B cell (primary cell): Measurements from ENCODE around the gene UPK3A. TPM values are rescaled to one million over a fixed set of nuclear protein-coding genes. Genes with fewer than 3 reads are reported as not detected.

ENCODE experiments used
- ATAC-seq: fragments of 200-7000 bp; cut with Tn5 transposase; one replicate; pipeline ENCODE4 v1.10.0; 2021; ENCODE audit warnings: low read depth, mild to moderate bottlenecking, moderate number of reproducible peaks, moderate library complexity
- CTCF ChIA-PET: fragments of 350-600 bp; sonication (Branson Sonifier 250); formaldehyde crosslinking; loops from one replicate; lab custom pipeline; 2021; ENCODE audit warnings: antibody characterized with exemption, inconsistent platforms; lab: Charles Lee
- POLR2A ChIA-PET: fragments of 350-600 bp; sonication (Branson Sonifier 250); formaldehyde crosslinking; loops from one replicate; lab custom pipeline; 2021; ENCODE audit warnings: antibody characterized with exemption; lab: Charles Lee
- DNase-seq: peaks from one replicate; pipeline ENCODE4 v3.0.0; 2013
- H2AFZ ChIP-seq: 2 replicates; pipeline ENCODE4 v1.6.1; 2012; ENCODE audit warnings: mild to moderate bottlenecking, low read depth, low read length; ENCODE audit not compliant: insufficient read depth, poor library complexity, severe bottlenecking
- H3K27ac ChIP-seq, 2 donors: 1 replicate in 1 of 2; 2 replicates in 1 of 2; pipeline ENCODE4 v1.5.1; 2012 to 2013; ENCODE audit warnings: low read length in 2 of 2, mild to moderate bottlenecking in 2 of 2, moderate library complexity in 1 of 2
- H3K27me3 ChIP-seq, 4 experiments: fragments of 200-600 bp in 1 of 4; sonication (generic) in 1 of 4; replicated peaks in 1 of 4; 1 replicate in 2 of 4; 2 replicates in 2 of 4; pipeline versions ENCODE4 v1.6.1 to v1.7.0; 2013 to 2016; ENCODE audit warnings: low read length in 3 of 4, mild to moderate bottlenecking in 2 of 4, mixed read lengths in 1 of 4, moderate library complexity in 1 of 4; ENCODE audit not compliant: insufficient read depth in 4 of 4, control insufficient read depth in 3 of 4; ENCODE audit errors: control extremely low read depth in 1 of 4
- H3K36me3 ChIP-seq, 2 experiments: replicated peaks in 1 of 2; 1 replicate in 1 of 2; 2 replicates in 1 of 2; pipeline versions ENCODE4 v1.6.1 to v1.7.1; 2013; ENCODE audit warnings: low read length in 1 of 2; ENCODE audit not compliant: insufficient read depth in 2 of 2, control insufficient read depth in 1 of 2; ENCODE audit errors: control extremely low read depth in 1 of 2, extremely low read depth in 1 of 2
- H3K4me1 ChIP-seq, 2 donors: fragments of 200-600 bp in 1 of 2; sonication (generic) in 1 of 2; 1 replicate in 1 of 2; 2 replicates in 1 of 2; pipeline versions ENCODE4 v1.5.1 to v1.6.1; 2013 to 2017; ENCODE audit warnings: low read length in 2 of 2; ENCODE audit not compliant: control insufficient read depth in 2 of 2, insufficient read depth in 2 of 2
- H3K4me2 ChIP-seq: replicated peaks from 2 replicates; pipeline ENCODE3; 2012; ENCODE audit warnings: mild to moderate bottlenecking, low read depth, low read length; ENCODE audit not compliant: poor library complexity, severe bottlenecking
- H3K4me3 ChIP-seq, 5 experiments: fragments of 200-600 bp in 1 of 5; sonication (generic) in 1 of 5; 1 replicate in 3 of 5; 2 replicates in 2 of 5; pipeline versions ENCODE4 v1.5.1 to v1.7.0; 2011 to 2016; ENCODE audit warnings: low read length in 4 of 5, mild to moderate bottlenecking in 4 of 5, low read depth in 2 of 5, control low read depth in 1 of 5, moderate library complexity in 1 of 5; ENCODE audit not compliant: insufficient read depth in 1 of 5; ENCODE audit errors: control extremely low read depth in 1 of 5, extremely low read depth in 1 of 5
- H3K79me2 ChIP-seq: fragments of 200-600 bp; sonication (generic); one replicate; pipeline ENCODE4 v1.6.0; 2016; ENCODE audit warnings: low read length; ENCODE audit not compliant: control insufficient read depth, insufficient read depth
- H3K9ac ChIP-seq: fragments of 200-600 bp; sonication (generic); 2 replicates; pipeline ENCODE4 v1.6.1; 2017; ENCODE audit warnings: mild to moderate bottlenecking, low read length, moderate library complexity
- H3K9me3 ChIP-seq, 3 donors: one replicate each; pipeline versions ENCODE4 v1.6.1 to v1.7.1; 2013; ENCODE audit warnings: low read length in 2 of 3; ENCODE audit not compliant: control insufficient read depth in 2 of 3, insufficient read depth in 1 of 3; ENCODE audit errors: control extremely low read depth in 1 of 3
- H4K20me1 ChIP-seq: 2 replicates; pipeline ENCODE4 v1.6.0; 2012; ENCODE audit warnings: mild to moderate bottlenecking, low read length; ENCODE audit not compliant: insufficient read depth, control insufficient read depth, poor library complexity, severe bottlenecking
- H3K27ac Mint-ChIP-seq: one replicate; pipeline ENCODE4 v1.8.0; 2021; ENCODE audit warnings: mixed read lengths
- H3K27me3 Mint-ChIP-seq: one replicate; pipeline ENCODE4 v1.8.0; 2021; ENCODE audit warnings: mixed read lengths
- H3K4me1 Mint-ChIP-seq: one replicate; pipeline ENCODE4 v1.8.0; 2021; ENCODE audit warnings: mixed read lengths
- H3K4me3 Mint-ChIP-seq: one replicate; pipeline ENCODE4 v1.8.0; 2021; ENCODE audit warnings: mixed read lengths
- H3K9me3 Mint-ChIP-seq: one replicate; pipeline ENCODE4 v1.8.0; 2022; ENCODE audit warnings: mixed read lengths; ENCODE audit not compliant: insufficient read depth
- CTCF ChIP-seq: fragments of 200-600 bp; IDR thresholded peaks from one replicate; pipeline ENCODE4 v1.8.0; 2022; ENCODE audit warnings: antibody characterized with exemption, mild to moderate bottlenecking
- EZH2 ChIP-seq: IDR thresholded peaks from 2 replicates; pipeline ENCODE4 v1.6.1; 2012; ENCODE audit warnings: borderline replicate concordance, low read depth, mild to moderate bottlenecking, moderate library complexity, low read length; ENCODE audit not compliant: insufficient read depth, poor library complexity, severe bottlenecking
- WGBS: methylation state at CpG from one replicate; pipeline ENCODE4 v1.1.5; 2013; ENCODE audit warnings: missing lambda C conversion rate; ENCODE audit not compliant: insufficient coverage; 5-methylcytosine and 5-hydroxymethylcytosine counted together
- intact Hi-C: fragments of 100-400 bp; cut with micrococcal nuclease; formaldehyde crosslinking; loops from one replicate; pipeline ENCODE4 v1.10.0; 2022
- polyA plus RNA-seq: library from polyadenylated mRNA; depleted of rRNA; stranded (reverse); fragments of >200 nt; gene quantifications from 2 replicates; pipeline ENCODE4 v1.2.3, GENCODE V29; 2012
- total RNA-seq, 2 donors: library from RNA; stranded (reverse); fragments of 120-200 nt in 1 of 2; gene quantifications; 1 replicate in 1 of 2; 2 replicates in 1 of 2; pipeline versions ENCODE4 v1.2.3 to v1.2.4, GENCODE V29; 2013 to 2022

The UPK3A gene
- total and polyA plus RNA-seq, 2 donors (not counting 1 experiment from before 2014, with no cell fraction given) = not detected

GRCh38 chr22:45292731-45293442 is 8.1 kb downstream of the UPK3A start:
- no peaks in the 10 kb centered on the region for H3K27me3 Mint-ChIP-seq
- Histone ChIP-seq H2AFZ (no peak overlapping the region), H3K4me2 (no peak overlapping the region), H3K4me1 (peaks cover 33 to 67% of the 10 kb centered on the region in 2 donors), H3K27ac (no peak overlapping the region), H4K20me1 (no peaks in the 10 kb centered on the region), H3K36me3 (no peaks in the 10 kb centered on the region), H3K4me3 (no peak overlapping the region), H3K9ac (no peak overlapping the region), H3K27me3 (no peaks in the 10 kb centered on the region), H3K79me2 (no peaks in the 10 kb centered on the region), H3K9me3 (peaks cover 0 to 14% (median 0%) of the 10 kb centered on the region in 3 donors)
- ChIA-PET CTCF (no interaction called here), POLR2A (no interaction called here)
- no peak overlapping the region for H3K4me3 Mint-ChIP-seq
- H3K9me3 Mint-ChIP-seq = no peaks in the 10 kb centered on the region
- ATAC-seq (no peak), DNase-seq (peak; percentile 40)
- intact Hi-C loops = no loop called here
- 58% methylated on average over 8 of the region's 23 CpGs for WGBS
- peaks cover 38% of the 10 kb centered on the region for H3K4me1 Mint-ChIP-seq
- TF ChIP-seq EZH2 (no peak), CTCF (no peak)
- no peak overlapping the region for H3K27ac Mint-ChIP-seq

- intact Hi-C loops = no loop called here
- no peaks in the 10 kb centered on the region for H3K9me3 Mint-ChIP-seq
Measured at GRCh38 chr22:45294030-45294429, 9.3 kb downstream of the UPK3A start.

More at GRCh38 chr22:45294030-45294429, 9.3 kb downstream of the UPK3A start:
- H3K9ac ChIP-seq = no peak overlapping the region
- no peak overlapping the region for H2AFZ ChIP-seq
- H3K4me2 ChIP-seq = no peak overlapping the region
- H3K9me3 ChIP-seq = peaks cover 0 to 11% (median 0%) of the 10 kb centered on the region in 3 donors
- no peaks in the 10 kb centered on the region for H3K36me3 ChIP-seq
- Mint-ChIP-seq H3K27me3 (no peaks in the 10 kb centered on the region), H3K4me3 (no peak overlapping the region), H3K27ac (peak overlapping the region; percentile 65), H3K4me1 (peaks cover 34% of the 10 kb centered on the region)
- no peaks in the 10 kb centered on the region for H4K20me1 ChIP-seq
- no peak overlapping the region for H3K27ac ChIP-seq
- H3K27me3 ChIP-seq = no peaks in the 10 kb centered on the region
- 98% methylated on average over 5 of the region's 6 CpGs for WGBS
- ChIA-PET POLR2A (no interaction called here), CTCF (no interaction called here)
- no peaks in the 10 kb centered on the region for H3K79me2 ChIP-seq
- ATAC-seq = no peak
- no peak for TF ChIP-seq CTCF
- no peak for TF ChIP-seq EZH2
- no peak for DNase-seq
- peaks cover 22 to 56% of the 10 kb centered on the region in 2 donors for H3K4me1 ChIP-seq
- H3K4me3 ChIP-seq = no peak overlapping the region
